Gastrocnemius medialis (tissue), 4 donors: ENCODE data around the gene BPIFB1.

Experiments used
- POLR2A ChIP-seq, 2 donors: fragments of 450-650 bp; IDR thresholded peaks; one replicate each; pipeline ENCODE4 v1.6.1; 2017; ENCODE audit warnings: antibody characterized with exemption in 2 of 2, mild to moderate bottlenecking in 2 of 2, moderate library complexity in 2 of 2
- TF ChIP-seq, protein P1 (sequence below), 5 experiments: fragments of 450-650 bp in 3 of 5; fragments of 200-600 bp in 2 of 5; sonication (generic) in 2 of 5; IDR thresholded peaks in 4 of 5; conservative IDR thresholded peaks in 1 of 5; 1 replicate in 4 of 5; 2 replicates in 1 of 5; pipeline ENCODE4 v1.5.1; 2016 to 2019; ENCODE audit warnings: antibody characterized with exemption in 5 of 5, mild to moderate bottlenecking in 3 of 5, moderate library complexity in 3 of 5

- TF ChIP-seq, protein P1, sequence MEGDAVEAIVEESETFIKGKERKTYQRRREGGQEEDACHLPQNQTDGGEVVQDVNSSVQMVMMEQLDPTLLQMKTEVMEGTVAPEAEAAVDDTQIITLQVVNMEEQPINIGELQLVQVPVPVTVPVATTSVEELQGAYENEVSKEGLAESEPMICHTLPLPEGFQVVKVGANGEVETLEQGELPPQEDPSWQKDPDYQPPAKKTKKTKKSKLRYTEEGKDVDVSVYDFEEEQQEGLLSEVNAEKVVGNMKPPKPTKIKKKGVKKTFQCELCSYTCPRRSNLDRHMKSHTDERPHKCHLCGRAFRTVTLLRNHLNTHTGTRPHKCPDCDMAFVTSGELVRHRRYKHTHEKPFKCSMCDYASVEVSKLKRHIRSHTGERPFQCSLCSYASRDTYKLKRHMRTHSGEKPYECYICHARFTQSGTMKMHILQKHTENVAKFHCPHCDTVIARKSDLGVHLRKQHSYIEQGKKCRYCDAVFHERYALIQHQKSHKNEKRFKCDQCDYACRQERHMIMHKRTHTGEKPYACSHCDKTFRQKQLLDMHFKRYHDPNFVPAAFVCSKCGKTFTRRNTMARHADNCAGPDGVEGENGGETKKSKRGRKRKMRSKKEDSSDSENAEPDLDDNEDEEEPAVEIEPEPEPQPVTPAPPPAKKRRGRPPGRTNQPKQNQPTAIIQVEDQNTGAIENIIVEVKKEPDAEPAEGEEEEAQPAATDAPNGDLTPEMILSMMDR (IDR thresholded peaks at IDR 0.05 in 4 of 5, conservative IDR thresholded peaks at IDR 0.05 in 1 of 5) = no peak
- TF ChIP-seq POLR2A (IDR thresholded peaks at IDR 0.05) = no peak
Measured at GRCh38 chr20:33255005-33255404, 28.0 kb upstream of the BPIFB1 start.
